Astrocyte (in vitro differentiated cells and primary cell): ENCODE results near the gene STMN1. TPM values are rescaled to one million over a fixed set of nuclear protein-coding genes. Genes with fewer than 3 reads are reported as not detected.
A peak's percentile ranks its signal among the peaks of the same experiment; 100 is the strongest.

Source experiments
- DNase-seq: peaks from one replicate; pipeline ENCODE4 v3.0.0-alpha.2; 2010; ENCODE audit warnings: low read depth
- FAIRE-seq: peaks from 2 replicates; lab custom pipeline; 2011; peaks lifted over from hg19 to GRCh38; lab: Jason Lieb, UNC
- H2AFZ ChIP-seq: 2 replicates; pipeline ENCODE4 v1.6.0; 2012; ENCODE audit warnings: low read depth, low read length, inconsistent platforms
- H3K27ac ChIP-seq: 2 replicates; pipeline ENCODE4 v1.5.1; 2011; ENCODE audit warnings: low read depth, low read length, inconsistent platforms
- H3K27me3 ChIP-seq: 2 replicates; pipeline ENCODE4 v1.6.0; 2011; ENCODE audit warnings: low read length, inconsistent platforms; ENCODE audit not compliant: insufficient read depth
- H3K36me3 ChIP-seq: 2 replicates; pipeline ENCODE4 v1.5.1; 2011; ENCODE audit warnings: low read length, inconsistent platforms; ENCODE audit not compliant: insufficient read depth
- H3K4me1 ChIP-seq: 2 replicates; pipeline ENCODE4 v1.5.1; 2011; ENCODE audit warnings: low read length, inconsistent platforms; ENCODE audit not compliant: insufficient read depth
- H3K4me2 ChIP-seq: 2 replicates; pipeline ENCODE4 v1.6.0; 2012; ENCODE audit warnings: low read length, inconsistent platforms
- H3K4me3 ChIP-seq: 2 replicates; pipeline ENCODE4 v1.5.1; 2011; ENCODE audit warnings: low read depth, mild to moderate bottlenecking, low read length, inconsistent platforms; ENCODE audit not compliant: insufficient read depth
- H3K79me2 ChIP-seq: 2 replicates; pipeline ENCODE4 v1.6.0; 2012; ENCODE audit warnings: mild to moderate bottlenecking, low read length, inconsistent platforms; ENCODE audit not compliant: insufficient read depth
- H3K9ac ChIP-seq: 2 replicates; pipeline ENCODE4 v1.6.0; 2012; ENCODE audit warnings: mild to moderate bottlenecking, low read length, inconsistent platforms
- H3K9me3 ChIP-seq: 2 replicates; pipeline ENCODE4 v1.5.1; 2012; ENCODE audit warnings: low read depth, mild to moderate bottlenecking, low read length, inconsistent platforms; ENCODE audit not compliant: insufficient read depth
- H4K20me1 ChIP-seq: 2 replicates; pipeline ENCODE4 v1.6.0; 2012; ENCODE audit warnings: low read length, inconsistent platforms; ENCODE audit not compliant: insufficient read depth
- H3K27ac Mint-ChIP-seq: one replicate; pipeline ENCODE4 v1.8.0; 2021; ENCODE audit warnings: mild to moderate bottlenecking, mixed read lengths; ENCODE audit not compliant: unreplicated experiment
- H3K27me3 Mint-ChIP-seq: one replicate; pipeline ENCODE4 v1.8.0; 2021; ENCODE audit warnings: low read depth, mixed read lengths; ENCODE audit not compliant: unreplicated experiment
- H3K36me3 Mint-ChIP-seq: one replicate; pipeline ENCODE4 v1.8.0; 2021; ENCODE audit warnings: low read depth, mixed read lengths; ENCODE audit not compliant: unreplicated experiment
- H3K4me1 Mint-ChIP-seq: one replicate; pipeline ENCODE4 v1.8.0; 2021; ENCODE audit warnings: low read depth, mixed read lengths; ENCODE audit not compliant: unreplicated experiment
- H3K4me3 Mint-ChIP-seq: one replicate; pipeline ENCODE4 v1.8.0; 2021; ENCODE audit warnings: mild to moderate bottlenecking, moderate library complexity, mixed read lengths; ENCODE audit not compliant: unreplicated experiment
- H3K9me3 Mint-ChIP-seq: one replicate; pipeline ENCODE4 v1.8.0; 2021; ENCODE audit warnings: mild to moderate bottlenecking, mixed read lengths; ENCODE audit not compliant: unreplicated experiment
- EZH2 ChIP-seq: IDR thresholded peaks from 2 replicates; pipeline ENCODE4 v1.6.1; 2012; ENCODE audit warnings: mild to moderate bottlenecking, low read length, inconsistent platforms; ENCODE audit not compliant: insufficient read depth
- total RNA-seq: library from RNA; stranded (reverse); gene quantifications from 2 replicates; pipeline ENCODE4 v1.2.1, GENCODE V29; 2021
- TF ChIP-seq, protein P1 (sequence below): IDR thresholded peaks from 2 replicates; pipeline ENCODE4 v1.5.1; 2011; ENCODE audit warnings: low read depth, mild to moderate bottlenecking, inconsistent platforms, low read length, moderate library complexity; ENCODE audit not compliant: insufficient read depth

The STMN1 gene
- total RNA-seq, 1 donor from 2014 or later, result 173 TPM

DNA sequence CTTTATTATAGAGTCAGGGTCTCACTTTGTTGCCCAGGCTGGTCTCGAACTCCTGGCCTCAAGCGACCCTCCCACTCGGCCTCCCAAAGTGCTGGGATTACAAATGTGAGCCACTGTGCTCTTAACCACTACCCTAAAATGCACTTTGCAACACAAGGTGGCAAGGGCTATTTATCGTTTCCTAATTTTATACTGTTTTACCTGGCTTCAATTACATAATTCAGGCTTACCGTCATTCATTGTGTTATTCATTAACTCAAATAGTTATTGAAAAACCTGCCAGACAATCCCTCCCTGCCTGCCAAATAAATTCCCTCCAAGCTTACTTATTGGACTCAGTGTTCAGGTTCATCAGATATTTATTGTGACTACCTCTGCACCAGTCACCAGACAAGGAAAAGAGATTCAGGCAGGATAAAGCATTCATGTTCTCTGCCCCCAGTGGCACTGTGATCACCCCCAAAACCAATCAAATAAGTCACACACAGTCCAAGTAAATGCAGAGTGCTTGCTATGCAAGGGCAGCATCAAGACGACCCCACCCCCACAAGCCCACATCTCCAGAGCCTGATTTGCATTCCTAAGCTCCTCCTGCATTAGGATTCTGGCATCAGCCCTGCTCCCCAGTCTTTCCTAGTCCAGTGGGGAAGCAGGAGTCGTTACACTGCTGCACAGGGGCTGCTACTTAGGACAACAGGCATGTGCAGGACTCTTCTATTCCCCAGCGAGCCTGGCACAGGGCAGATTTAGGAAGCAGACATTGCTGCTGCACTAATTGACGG, 38.8 kb downstream of the STMN1 start:
- Mint-ChIP-seq H3K4me3 (no peak overlapping the region), H3K27me3 (no peaks in the 10 kb centered on the region), H3K36me3 (peaks cover 10% of the 10 kb centered on the region), H3K9me3 (no peaks in the 10 kb centered on the region), H3K27ac (no peak overlapping the region), H3K4me1 (no peaks in the 10 kb centered on the region)
- no peaks in the 10 kb centered on the region for H3K27me3 ChIP-seq
- H3K4me3 ChIP-seq, result no peak overlapping the region
- H3K9ac ChIP-seq, result no peak overlapping the region
- no peak for FAIRE-seq
- TF ChIP-seq, protein P1, sequence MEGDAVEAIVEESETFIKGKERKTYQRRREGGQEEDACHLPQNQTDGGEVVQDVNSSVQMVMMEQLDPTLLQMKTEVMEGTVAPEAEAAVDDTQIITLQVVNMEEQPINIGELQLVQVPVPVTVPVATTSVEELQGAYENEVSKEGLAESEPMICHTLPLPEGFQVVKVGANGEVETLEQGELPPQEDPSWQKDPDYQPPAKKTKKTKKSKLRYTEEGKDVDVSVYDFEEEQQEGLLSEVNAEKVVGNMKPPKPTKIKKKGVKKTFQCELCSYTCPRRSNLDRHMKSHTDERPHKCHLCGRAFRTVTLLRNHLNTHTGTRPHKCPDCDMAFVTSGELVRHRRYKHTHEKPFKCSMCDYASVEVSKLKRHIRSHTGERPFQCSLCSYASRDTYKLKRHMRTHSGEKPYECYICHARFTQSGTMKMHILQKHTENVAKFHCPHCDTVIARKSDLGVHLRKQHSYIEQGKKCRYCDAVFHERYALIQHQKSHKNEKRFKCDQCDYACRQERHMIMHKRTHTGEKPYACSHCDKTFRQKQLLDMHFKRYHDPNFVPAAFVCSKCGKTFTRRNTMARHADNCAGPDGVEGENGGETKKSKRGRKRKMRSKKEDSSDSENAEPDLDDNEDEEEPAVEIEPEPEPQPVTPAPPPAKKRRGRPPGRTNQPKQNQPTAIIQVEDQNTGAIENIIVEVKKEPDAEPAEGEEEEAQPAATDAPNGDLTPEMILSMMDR, result no peak
- TF ChIP-seq EZH2, result no peak
- peaks cover 6% of the 10 kb centered on the region for H3K36me3 ChIP-seq
- H3K4me2 ChIP-seq, result no peak overlapping the region
- H2AFZ ChIP-seq, result no peak overlapping the region
- peaks cover 5% of the 10 kb centered on the region for H3K79me2 ChIP-seq
- H4K20me1 ChIP-seq, result peaks cover 20% of the 10 kb centered on the region
- no peaks in the 10 kb centered on the region for H3K9me3 ChIP-seq
- no peak overlapping the region for H3K27ac ChIP-seq
- no peaks in the 10 kb centered on the region for H3K4me1 ChIP-seq
- no peak for DNase-seq

DNA sequence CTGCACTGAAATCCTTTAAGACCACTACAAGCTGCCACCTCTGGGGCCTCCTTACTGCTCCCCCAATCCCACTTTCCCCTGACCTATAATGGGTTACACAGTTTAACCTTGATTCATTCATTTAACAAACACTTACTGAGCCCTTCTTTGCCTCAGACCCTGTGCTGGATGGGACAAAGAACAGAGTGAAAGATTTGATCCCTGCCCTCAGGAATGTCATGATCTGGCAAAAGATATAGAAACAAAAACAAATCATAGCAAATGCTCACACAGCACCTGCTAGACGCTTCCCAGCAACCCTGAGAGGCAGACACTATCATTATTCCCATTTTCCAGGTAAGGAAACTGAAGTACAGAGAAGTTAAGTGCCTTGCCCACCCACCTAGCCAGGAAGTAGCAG, 39.9 kb downstream of the STMN1 start:
- H3K4me3 Mint-ChIP-seq, result no peak overlapping the region
- H3K27ac Mint-ChIP-seq, result peak overlapping the region; percentile 48
- no peaks in the 10 kb centered on the region for H3K4me1 ChIP-seq
- H3K36me3 ChIP-seq, result peaks cover 6% of the 10 kb centered on the region
- H3K4me3 ChIP-seq, result no peak overlapping the region
- no peaks in the 10 kb centered on the region for H3K9me3 ChIP-seq
- no peak overlapping the region for H3K27ac ChIP-seq
- H3K27me3 Mint-ChIP-seq, result no peaks in the 10 kb centered on the region
- no peaks in the 10 kb centered on the region for H3K9me3 Mint-ChIP-seq
- TF ChIP-seq EZH2, result no peak
- TF ChIP-seq, protein P1, result no peak
- H3K4me1 Mint-ChIP-seq, result peaks cover 3% of the 10 kb centered on the region
- no peak overlapping the region for H3K4me2 ChIP-seq
- no peaks in the 10 kb centered on the region for H3K27me3 ChIP-seq
- no peak overlapping the region for H2AFZ ChIP-seq
- H3K79me2 ChIP-seq, result no peaks in the 10 kb centered on the region
- FAIRE-seq (no peak), DNase-seq (no peak)
- peaks cover 11% of the 10 kb centered on the region for H4K20me1 ChIP-seq
- no peak overlapping the region for H3K9ac ChIP-seq
- H3K36me3 Mint-ChIP-seq, result peaks cover 10% of the 10 kb centered on the region

DNA sequence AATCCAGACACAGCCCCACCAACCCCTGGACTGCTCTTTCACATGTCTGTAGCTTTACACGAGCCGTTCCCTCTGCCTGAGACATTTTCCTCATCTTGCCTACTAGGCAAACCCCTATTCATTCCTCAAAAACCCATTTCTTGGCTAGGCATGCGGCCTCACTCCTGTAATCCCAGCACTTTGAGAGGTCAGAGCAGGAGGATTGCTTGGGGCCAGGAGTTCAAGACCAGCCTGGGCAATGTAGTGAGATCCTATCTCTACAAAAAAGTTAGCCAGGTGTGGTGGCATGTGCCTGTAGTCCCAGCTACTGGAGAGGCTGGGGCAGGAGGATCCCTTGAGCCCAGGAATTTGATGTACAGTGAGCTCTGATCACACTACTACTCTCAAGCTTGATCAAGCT, 41.8 kb downstream of the STMN1 start:
- DNase-seq, result no peak
- Histone ChIP-seq H3K9me3 (no peaks in the 10 kb centered on the region), H2AFZ (no peak overlapping the region), H3K27ac (no peak overlapping the region), H3K4me3 (no peak overlapping the region), H3K79me2 (no peaks in the 10 kb centered on the region), H3K4me1 (peaks cover 2% of the 10 kb centered on the region), H3K4me2 (no peak overlapping the region), H3K27me3 (no peaks in the 10 kb centered on the region), H4K20me1 (peaks cover 11% of the 10 kb centered on the region), H3K36me3 (peaks cover 6% of the 10 kb centered on the region), H3K9ac (no peak overlapping the region)
- Mint-ChIP-seq H3K36me3 (peaks cover 11% of the 10 kb centered on the region), H3K27ac (no peak overlapping the region), H3K4me1 (peaks cover 6% of the 10 kb centered on the region), H3K4me3 (no peak overlapping the region), H3K9me3 (no peaks in the 10 kb centered on the region), H3K27me3 (no peaks in the 10 kb centered on the region)
- TF ChIP-seq, protein P1, result no peak
- TF ChIP-seq EZH2, result no peak
- FAIRE-seq, result no peak
